ENCODE results near the gene SLC25A38. TPM values are rescaled to one million over a fixed set of nuclear protein-coding genes. Genes with fewer than 3 reads are reported as not detected.
A peak's percentile ranks its signal among the peaks of the same experiment; 100 is the strongest.

The SLC25A38 gene
- total RNA-seq, 1 experiment from 2014 or later: 48.2 TPM

DNA sequence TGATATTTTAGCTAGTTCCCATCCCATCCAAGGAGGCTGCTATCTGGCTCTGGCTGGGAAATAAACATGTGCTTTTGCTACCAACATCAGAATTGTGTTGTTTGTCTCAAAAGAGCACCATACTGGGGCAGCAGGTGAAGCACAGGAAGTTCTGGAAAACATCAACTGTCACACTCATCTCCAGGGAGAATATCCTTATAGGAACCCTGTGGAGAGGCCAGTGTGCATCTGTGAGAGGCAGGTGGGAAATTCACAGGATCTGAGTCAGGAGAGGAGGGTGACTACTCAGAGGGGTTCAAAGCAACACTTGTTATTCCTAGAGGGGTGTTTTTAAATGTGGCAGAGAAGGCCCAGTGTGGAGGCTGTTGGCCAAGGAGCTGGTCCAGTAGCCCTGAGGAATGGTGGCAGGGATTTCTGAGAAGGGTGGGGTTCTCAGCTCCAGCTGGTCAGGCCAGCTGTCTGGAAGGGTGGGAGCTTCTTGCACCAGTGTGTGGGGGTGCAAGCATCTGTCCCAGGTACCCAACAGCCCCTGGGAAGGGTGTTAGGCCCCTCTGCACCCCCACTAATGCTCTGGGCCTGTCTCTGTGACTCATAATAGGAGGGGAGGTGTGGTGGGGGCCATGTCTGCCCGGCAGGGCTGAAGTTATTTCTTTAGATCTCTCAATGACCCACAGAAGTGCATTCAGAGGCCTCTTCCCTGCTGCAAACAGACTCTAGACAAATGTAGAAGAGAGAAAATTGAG lies 52.0 kb downstream of the SLC25A38 start:
- TF ChIP-seq CTCF (conservative IDR thresholded peaks at IDR 0.05): no peak
- no peak overlapping the region for H3K4me3 Mint-ChIP-seq
- Histone ChIP-seq H3T11ph (ENCODE audit: low read length) (no peak overlapping the region), H3K4me2 (ENCODE audit: insufficient read depth, insufficient read length, low read length) (no peak overlapping the region), H4K8ac (replicated peaks; ENCODE audit: insufficient read length, low read depth, low read length) (no peak overlapping the region), H3K79me1 (ENCODE audit: insufficient read depth, low read depth, low read length, poor library complexity, severe bottlenecking) (no peaks in the 10 kb centered on the region), H3K14ac (ENCODE audit: insufficient read depth, low read length) (no peak overlapping the region), H3K18ac (ENCODE audit: insufficient read length, low read depth, low read length) (no peak overlapping the region), H3K27me3 (ENCODE audit: insufficient read depth, low read length) (no peaks in the 10 kb centered on the region), H2AFZ (ENCODE audit: low read length) (no peak overlapping the region), H3K9ac (ENCODE audit: extremely low read depth, insufficient read length, low read length) (no peak overlapping the region), H2BK5ac (ENCODE audit: insufficient read length, low read length) (no peak overlapping the region), H3K4me1 (ENCODE audit: insufficient read depth, low read length) (no peaks in the 10 kb centered on the region), H4K20me1 (ENCODE audit: control insufficient read depth, insufficient read depth, insufficient read length) (no peaks in the 10 kb centered on the region), H4K5ac (ENCODE audit: insufficient read length, low read depth, low read length) (no peak overlapping the region), H4K91ac (ENCODE audit: insufficient read length, low read depth, low read length) (no peak overlapping the region), H3K23me2 (ENCODE audit: insufficient read length, low read depth, low read length, poor library complexity, severe bottlenecking) (no peaks in the 10 kb centered on the region), H3K9me3 (ENCODE audit: control insufficient read depth, low read depth, low read length) (no peaks in the 10 kb centered on the region), H2BK20ac (ENCODE audit: low read depth, low read length, poor library complexity, severe bottlenecking) (no peak overlapping the region), H2BK120ac (ENCODE audit: low read depth, low read length, poor library complexity, severe bottlenecking) (no peak overlapping the region), H3K56ac (ENCODE audit: insufficient read length, low read depth, low read length) (no peak overlapping the region), H3K79me2 (ENCODE audit: insufficient read depth, low read length) (no peaks in the 10 kb centered on the region), H3K27ac (ENCODE audit: insufficient read length, low read depth, low read length) (no peak overlapping the region), H3K23ac (ENCODE audit: insufficient read length, low read depth, low read length) (no peak overlapping the region), H2BK15ac (ENCODE audit: low read depth, low read length) (no peak overlapping the region), H2AK5ac (ENCODE audit: insufficient read length, low read length) (no peak overlapping the region), H3K4ac (ENCODE audit: low read depth, low read length) (no peak overlapping the region), H2BK12ac (ENCODE audit: insufficient read length, low read depth, low read length) (no peak overlapping the region)
- H3K9me3 Mint-ChIP-seq: no peaks in the 10 kb centered on the region
- H3K27me3 Mint-ChIP-seq (ENCODE audit: low read depth): peaks cover 1% of the 10 kb centered on the region
- H3K4me1 Mint-ChIP-seq: peaks cover 4 to 6% of the 10 kb centered on the region in 2 experiments; a peak in 3 of 4 replicates
- WGBS (ENCODE audit: extremely low coverage, insufficient read length, low lambda C conversion rate): no CpG with 5 or more reads among the region's 1 CpG
- no peaks in the 10 kb centered on the region for H3K36me3 Mint-ChIP-seq (ENCODE audit: insufficient read depth in 1 of 3, low read depth in 3 of 3)
- H3K27ac Mint-ChIP-seq: peak overlapping the region in 1 of 3 experiments; percentile 57; a peak in 1 of 7 replicates
- no peak for DNase-seq

Measured in H9 (cell line).